ENCODE data around the gene TREX2. TPM values are rescaled to one million over a fixed set of nuclear protein-coding genes. Genes with fewer than 3 reads are reported as not detected.

The TREX2 gene, protein sequence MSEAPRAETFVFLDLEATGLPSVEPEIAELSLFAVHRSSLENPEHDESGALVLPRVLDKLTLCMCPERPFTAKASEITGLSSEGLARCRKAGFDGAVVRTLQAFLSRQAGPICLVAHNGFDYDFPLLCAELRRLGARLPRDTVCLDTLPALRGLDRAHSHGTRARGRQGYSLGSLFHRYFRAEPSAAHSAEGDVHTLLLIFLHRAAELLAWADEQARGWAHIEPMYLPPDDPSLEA
- polyA plus RNA-seq, result under 1 TPM in 3 of 4 donors, not detected in 1; 0.45 to 0.81 (median 0.47) TPM
- long read RNA-seq, donor 1, result 0 reads
- long read RNA-seq, donor 2, result 0 reads
- long read RNA-seq, donor 3, result 0 reads
- long read RNA-seq, donor 4, result 0 reads
- long read RNA-seq, donor 5, result 0 reads
- long read RNA-seq, donor 6, result 0 reads
- long read RNA-seq, donor 7, result 0 reads
- long read RNA-seq, donor 8, result 0 reads
- long read RNA-seq, donor 9, result 0 reads
- long read RNA-seq, donor 10, result 0 reads

DNA sequence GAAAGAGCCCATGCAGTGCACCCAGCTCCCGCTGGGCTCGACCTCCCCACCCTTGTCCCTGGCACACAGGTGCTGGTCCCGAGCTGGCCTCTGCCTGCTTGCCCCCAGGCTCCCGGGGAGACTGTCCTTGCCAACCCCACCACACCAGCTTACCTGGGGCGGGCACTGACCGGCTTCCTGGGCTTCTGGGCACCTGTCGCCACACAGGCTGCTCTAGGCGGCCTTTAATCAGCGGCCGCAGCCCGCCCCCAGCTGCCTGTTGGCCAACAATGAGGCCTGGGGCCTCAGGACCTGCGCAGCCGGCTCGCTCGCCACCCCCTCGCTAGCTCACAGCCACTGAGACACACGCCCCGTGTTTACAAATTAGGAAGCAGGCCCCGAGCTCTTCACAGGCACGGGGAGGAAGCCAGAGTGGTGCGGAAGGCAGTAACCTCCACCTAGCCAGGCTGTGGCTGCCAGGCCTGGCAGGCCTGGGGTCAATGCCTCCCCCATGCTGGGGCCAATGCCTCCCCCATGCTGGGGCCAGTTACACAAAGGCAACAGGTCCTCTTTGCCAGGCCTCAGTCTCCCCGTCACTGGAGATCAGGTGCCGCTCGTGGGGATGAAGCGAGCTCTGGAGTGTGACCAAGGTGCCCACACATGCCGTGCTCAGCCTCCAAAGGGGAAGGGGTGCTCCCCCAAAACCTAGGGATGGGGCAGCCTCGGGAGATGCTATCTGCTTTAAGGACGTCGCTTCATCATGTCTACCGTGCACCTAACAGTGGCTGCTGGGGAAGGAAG is at the start of gene TREX2:
Gene TREX2, minus strand, starts transcription at position 201 of the 780 bp plus-strand sequence. CDS start 626 bp downstream, outside the sequence.
- H3K9me3 ChIP-seq (ENCODE audit: control insufficient read depth in 2 of 2, insufficient read depth in 1 of 2, low read depth in 1 of 2, low read length in 1 of 2), result no peaks in the 10 kb centered on the region
- no peaks in the 10 kb centered on the region for H3K4me1 ChIP-seq (ENCODE audit: control insufficient read depth in 3 of 3, insufficient read depth in 2 of 3, low read depth in 1 of 3, low read length in 2 of 3)
- peaks cover 0 to 12% (median 3%) of the 10 kb centered on the region in 3 donors for H3K36me3 ChIP-seq (ENCODE audit: control insufficient read depth in 3 of 3, insufficient read depth in 2 of 3, low read depth in 1 of 3, low read length in 3 of 3)
- 67 to 77% (median 68%) methylated on average over 25 to 30 of the region's 30 CpGs for WGBS, 3 donors
- H3K27me3 ChIP-seq (ENCODE audit: control insufficient read depth in 3 of 3, insufficient read depth in 3 of 3, low read length in 3 of 3), result no peaks in the 10 kb centered on the region
- no peak within 1 kb of the TSS for H3K4me3 ChIP-seq (ENCODE audit: low read depth in 1 of 3, low read length in 3 of 3)
- no peak for DNase-seq
- FAIRE-seq, result no peak
- H3K27ac ChIP-seq (ENCODE audit: low read depth in 1 of 3, low read length in 2 of 3), result no peak within 1 kb of the TSS

DNA sequence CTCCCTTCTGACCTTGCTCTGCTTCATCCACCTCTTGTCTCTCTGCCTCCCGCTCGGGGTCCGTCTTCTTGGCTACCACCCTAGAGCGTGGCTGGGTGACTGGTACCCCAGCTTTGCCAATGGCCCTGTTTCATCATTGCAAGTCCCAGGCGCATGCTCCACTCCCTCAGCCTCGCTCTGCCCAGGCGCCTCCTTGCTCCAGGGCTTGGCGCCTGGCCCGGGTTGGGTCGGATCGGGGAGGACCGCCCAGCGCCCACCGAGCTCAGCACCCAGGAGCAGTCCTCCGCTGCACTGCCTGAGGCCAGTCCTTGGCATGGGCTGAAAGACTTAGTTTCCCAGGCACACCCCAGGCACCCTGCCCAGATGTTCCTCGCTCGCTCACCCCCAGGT is 49.5 kb upstream of the TREX2 start:
- FAIRE-seq, result no peak
- WGBS, 3 donors, result 23 to 43% (median 27%) methylated on average over 15 to 17 of the region's 17 CpGs

DNA sequence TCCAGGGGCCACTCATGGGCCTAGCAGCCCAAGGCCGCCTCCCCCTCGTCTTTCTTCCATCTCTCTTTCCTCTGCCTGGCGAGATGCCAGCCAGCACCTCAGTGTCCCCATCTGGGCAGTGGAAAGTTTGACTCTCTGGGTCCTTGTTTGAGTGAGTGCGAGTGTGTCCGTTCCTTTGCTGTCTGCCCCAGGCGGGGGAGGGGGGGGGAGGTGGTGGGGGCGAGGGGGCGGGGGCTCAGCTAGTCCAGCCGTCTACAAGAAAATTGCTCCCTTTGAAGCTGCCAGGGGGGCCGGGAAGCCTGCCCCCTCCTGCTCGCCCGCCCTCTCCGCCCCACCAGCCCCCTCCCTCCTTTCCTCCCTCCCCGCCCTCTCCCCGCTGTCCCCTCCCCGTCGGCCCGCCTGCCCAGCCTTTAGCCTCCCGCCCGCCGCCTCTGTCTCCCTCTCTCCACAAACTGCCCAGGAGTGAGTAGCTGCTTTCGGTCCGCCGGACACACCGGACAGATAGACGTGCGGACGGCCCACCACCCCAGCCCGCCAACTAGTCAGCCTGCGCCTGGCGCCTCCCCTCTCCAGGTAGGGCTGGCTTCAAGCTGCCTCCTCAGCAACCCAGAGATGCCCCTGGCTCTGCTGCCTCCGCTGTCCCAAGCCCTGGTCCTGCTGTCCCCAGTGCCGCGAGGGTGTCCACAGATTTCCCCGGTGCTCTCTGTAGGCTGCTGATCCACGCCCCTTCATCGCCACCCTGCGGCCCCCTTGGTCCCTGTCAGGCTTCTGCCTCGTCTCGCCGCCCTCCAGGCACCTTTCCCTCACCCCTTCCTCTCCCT is 48.9 kb upstream of the TREX2 start, which contains the start of gene BGN:
Gene BGN, plus strand, starts transcription at position 440 of the 821 bp plus-strand sequence. CDS start 9,652 bp downstream, outside the sequence.
- 11 to 43% (median 22%) methylated on average over 10 to 35 of the region's 41 CpGs for WGBS, 3 donors
- DNase-seq (peak in 1 of 2 donors; percentile 44), FAIRE-seq (no peak)
- Histone ChIP-seq H3K9me3 (ENCODE audit: control insufficient read depth in 2 of 2, insufficient read depth in 1 of 2, low read depth in 1 of 2, low read length in 1 of 2) (no peaks in the 10 kb centered on the region), H3K4me1 (ENCODE audit: control insufficient read depth in 3 of 3, insufficient read depth in 2 of 3, low read depth in 1 of 3, low read length in 2 of 3) (peaks cover 0 to 34% (median 0%) of the 10 kb centered on the region in 3 donors), H3K36me3 (ENCODE audit: control insufficient read depth in 3 of 3, insufficient read depth in 2 of 3, low read depth in 1 of 3, low read length in 3 of 3) (no peaks in the 10 kb centered on the region), H3K27me3 (ENCODE audit: control insufficient read depth in 3 of 3, insufficient read depth in 3 of 3, low read length in 3 of 3) (no peaks in the 10 kb centered on the region), H3K4me3 (ENCODE audit: low read depth in 1 of 3, low read length in 3 of 3) (peak within 1 kb of the TSS in 1 of 3 donors; percentile 36), H3K27ac (ENCODE audit: low read depth in 1 of 3, low read length in 2 of 3) (peak within 1 kb of the TSS in 1 of 3 donors; percentile 39)

More for the DNA sequence above, 49.5 kb upstream of the TREX2 start:
- peaks cover 0 to 28% (median 0%) of the 10 kb centered on the region in 3 donors for H3K4me1 ChIP-seq (ENCODE audit: control insufficient read depth in 3 of 3, insufficient read depth in 2 of 3, low read depth in 1 of 3, low read length in 2 of 3)
- H3K4me3 ChIP-seq (ENCODE audit: low read depth in 1 of 3, low read length in 3 of 3), result peak overlapping the region in 1 of 3 donors; percentile 36
- no peak for DNase-seq
- H3K9me3 ChIP-seq (ENCODE audit: control insufficient read depth in 2 of 2, insufficient read depth in 1 of 2, low read depth in 1 of 2, low read length in 1 of 2), result no peaks in the 10 kb centered on the region
- H3K27me3 ChIP-seq (ENCODE audit: control insufficient read depth in 3 of 3, insufficient read depth in 3 of 3, low read length in 3 of 3), result no peaks in the 10 kb centered on the region
- no peaks in the 10 kb centered on the region for H3K36me3 ChIP-seq (ENCODE audit: control insufficient read depth in 3 of 3, insufficient read depth in 2 of 3, low read depth in 1 of 3, low read length in 3 of 3)
- H3K27ac ChIP-seq (ENCODE audit: low read depth in 1 of 3, low read length in 2 of 3), result no peak overlapping the region

DNA sequence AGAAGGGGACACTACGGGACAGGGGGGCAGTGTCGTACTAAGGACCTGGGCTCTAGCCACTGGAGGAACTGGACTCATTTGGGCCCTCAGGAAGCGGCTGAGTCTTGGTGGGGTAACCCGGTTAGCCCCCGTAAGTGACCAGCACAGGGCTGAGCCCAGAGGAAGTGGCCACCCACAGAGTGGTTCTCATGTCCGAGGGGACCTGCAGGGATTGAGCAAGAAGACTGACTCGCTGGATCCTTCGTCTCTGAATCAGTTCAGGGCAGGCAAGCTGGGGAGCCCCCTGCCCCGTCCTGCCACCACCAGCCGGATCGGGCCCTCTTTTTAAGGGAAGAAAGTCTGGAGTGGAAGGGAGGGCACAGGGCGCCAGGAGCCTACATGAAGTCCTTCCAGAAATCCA is 48.2 kb upstream of the TREX2 start:
- Histone ChIP-seq H3K4me1 (ENCODE audit: control insufficient read depth in 3 of 3, insufficient read depth in 2 of 3, low read depth in 1 of 3, low read length in 2 of 3) (peaks cover 0 to 37% (median 0%) of the 10 kb centered on the region in 3 donors), H3K36me3 (ENCODE audit: control insufficient read depth in 3 of 3, insufficient read depth in 2 of 3, low read depth in 1 of 3, low read length in 3 of 3) (no peaks in the 10 kb centered on the region), H3K4me3 (ENCODE audit: low read depth in 1 of 3, low read length in 3 of 3) (no peak overlapping the region), H3K9me3 (ENCODE audit: control insufficient read depth in 2 of 2, insufficient read depth in 1 of 2, low read depth in 1 of 2, low read length in 1 of 2) (no peaks in the 10 kb centered on the region), H3K27me3 (ENCODE audit: control insufficient read depth in 3 of 3, insufficient read depth in 3 of 3, low read length in 3 of 3) (no peaks in the 10 kb centered on the region), H3K27ac (ENCODE audit: low read depth in 1 of 3, low read length in 2 of 3) (no peak overlapping the region)
- DNase-seq (no peak), FAIRE-seq (no peak)
- 78 to 86% (median 83%) methylated on average over 12 of the region's 12 CpGs for WGBS, 3 donors

DNA sequence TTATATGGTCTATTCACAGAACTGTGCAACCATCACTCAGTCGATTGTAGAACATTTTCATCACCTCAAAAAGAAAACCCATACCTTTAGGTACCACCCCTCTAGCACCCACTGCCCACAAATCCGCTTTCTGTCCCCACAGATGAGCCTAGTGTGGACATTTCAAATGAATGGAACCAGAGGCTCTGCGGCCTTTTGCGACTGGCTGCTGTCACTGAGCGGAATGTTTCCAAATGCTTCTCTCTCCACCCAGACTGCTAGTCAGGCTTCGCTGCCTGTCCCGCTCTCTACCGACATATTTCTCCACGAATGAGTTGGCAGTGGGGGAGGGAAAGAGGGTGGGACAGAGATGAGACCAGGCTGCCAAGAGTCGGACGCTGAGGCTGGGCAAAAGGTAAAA is 47.2 kb upstream of the TREX2 start:
- Histone ChIP-seq H3K27me3 (ENCODE audit: control insufficient read depth in 3 of 3, insufficient read depth in 3 of 3, low read length in 3 of 3) (no peaks in the 10 kb centered on the region), H3K4me1 (ENCODE audit: control insufficient read depth in 3 of 3, insufficient read depth in 2 of 3, low read depth in 1 of 3, low read length in 2 of 3) (peaks cover 0 to 46% (median 0%) of the 10 kb centered on the region in 3 donors), H3K27ac (ENCODE audit: low read depth in 1 of 3, low read length in 2 of 3) (no peak overlapping the region), H3K9me3 (ENCODE audit: control insufficient read depth in 2 of 2, insufficient read depth in 1 of 2, low read depth in 1 of 2, low read length in 1 of 2) (no peaks in the 10 kb centered on the region), H3K4me3 (ENCODE audit: low read depth in 1 of 3, low read length in 3 of 3) (no peak overlapping the region), H3K36me3 (ENCODE audit: control insufficient read depth in 3 of 3, insufficient read depth in 2 of 3, low read depth in 1 of 3, low read length in 3 of 3) (no peaks in the 10 kb centered on the region)
- no peak for DNase-seq
- WGBS, 3 donors, result 85 to 91% (median 89%) methylated on average over 11 of the region's 11 CpGs
- FAIRE-seq, result no peak

DNA sequence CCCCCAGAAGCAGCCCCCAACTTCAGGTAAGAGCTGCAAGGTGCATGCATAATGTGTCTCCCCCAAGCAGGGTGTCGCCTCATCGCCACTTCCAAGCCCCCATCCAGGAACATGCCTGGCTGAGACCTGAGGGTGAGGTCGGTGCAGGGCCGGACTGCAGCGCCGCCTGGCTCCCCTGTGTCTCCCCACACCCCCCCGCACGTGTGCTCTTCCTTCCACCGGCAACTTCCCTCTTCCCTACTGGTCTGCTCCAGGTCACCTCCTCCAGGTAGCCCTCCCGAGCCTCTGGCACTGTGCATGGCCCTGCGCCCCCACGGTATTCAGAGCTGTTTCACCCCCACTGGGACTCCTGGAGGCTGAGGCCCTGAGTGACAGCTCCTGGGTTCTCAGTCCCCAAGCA is 46.7 kb upstream of the TREX2 start:
- no peaks in the 10 kb centered on the region for H3K27me3 ChIP-seq (ENCODE audit: control insufficient read depth in 3 of 3, insufficient read depth in 3 of 3, low read length in 3 of 3)
- WGBS, 3 donors, result 56 to 75% (median 68%) methylated on average over 8 to 12 of the region's 12 CpGs
- no peaks in the 10 kb centered on the region for H3K36me3 ChIP-seq (ENCODE audit: control insufficient read depth in 3 of 3, insufficient read depth in 2 of 3, low read depth in 1 of 3, low read length in 3 of 3)
- peak overlapping the region in 1 of 3 donors; percentile 52 for H3K27ac ChIP-seq (ENCODE audit: low read depth in 1 of 3, low read length in 2 of 3)
- no peak for DNase-seq
- H3K9me3 ChIP-seq (ENCODE audit: control insufficient read depth in 2 of 2, insufficient read depth in 1 of 2, low read depth in 1 of 2, low read length in 1 of 2), result no peaks in the 10 kb centered on the region
- peaks cover 0 to 52% (median 0%) of the 10 kb centered on the region in 3 donors for H3K4me1 ChIP-seq (ENCODE audit: control insufficient read depth in 3 of 3, insufficient read depth in 2 of 3, low read depth in 1 of 3, low read length in 2 of 3)
- H3K4me3 ChIP-seq (ENCODE audit: low read depth in 1 of 3, low read length in 3 of 3), result no peak overlapping the region
- FAIRE-seq, result no peak

DNA sequence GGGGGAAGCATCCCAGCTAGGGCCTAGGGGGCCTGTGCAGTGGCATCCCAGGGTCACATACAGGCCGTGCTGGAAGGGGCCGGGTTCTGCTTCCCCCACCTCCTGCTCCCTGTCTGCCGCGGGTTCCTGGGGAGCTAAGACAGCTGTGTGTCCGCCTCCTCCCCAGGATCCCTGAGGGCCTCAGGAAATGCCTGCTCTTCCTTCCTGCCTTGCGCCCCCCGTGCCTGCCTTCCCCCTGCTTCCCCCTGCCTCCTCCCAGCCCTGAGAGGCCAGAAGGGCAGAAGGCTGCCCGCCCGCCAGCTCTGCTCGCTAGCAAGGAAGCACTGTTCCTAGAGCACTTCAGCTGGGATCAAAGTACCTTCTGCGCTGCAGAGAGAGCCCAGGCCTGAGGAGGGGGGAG is 46.1 kb upstream of the TREX2 start:
- DNase-seq (peak; percentile 23 to 58), FAIRE-seq (no peak)
- Histone ChIP-seq H3K9me3 (ENCODE audit: control insufficient read depth in 2 of 2, insufficient read depth in 1 of 2, low read depth in 1 of 2, low read length in 1 of 2) (no peaks in the 10 kb centered on the region), H3K4me1 (ENCODE audit: control insufficient read depth in 3 of 3, insufficient read depth in 2 of 3, low read depth in 1 of 3, low read length in 2 of 3) (peaks cover 0 to 53% (median 0%) of the 10 kb centered on the region in 3 donors), H3K36me3 (ENCODE audit: control insufficient read depth in 3 of 3, insufficient read depth in 2 of 3, low read depth in 1 of 3, low read length in 3 of 3) (no peaks in the 10 kb centered on the region), H3K4me3 (ENCODE audit: low read depth in 1 of 3, low read length in 3 of 3) (no peak overlapping the region), H3K27me3 (ENCODE audit: control insufficient read depth in 3 of 3, insufficient read depth in 3 of 3, low read length in 3 of 3) (no peaks in the 10 kb centered on the region), H3K27ac (ENCODE audit: low read depth in 1 of 3, low read length in 2 of 3) (peak overlapping the region in 1 of 3 donors; percentile 52)
- 11 to 33% (median 21%) methylated on average over 3 to 11 of the region's 11 CpGs for WGBS, 3 donors
